RKO (cell line): Measurements from ENCODE around the gene EFNA2.

Experiments used
- DNase-seq: peaks from one replicate; pipeline ENCODE4 v3.0.0-alpha.2; 2016; ENCODE audit warnings: low spot score

Gene EFNA2

DNA sequence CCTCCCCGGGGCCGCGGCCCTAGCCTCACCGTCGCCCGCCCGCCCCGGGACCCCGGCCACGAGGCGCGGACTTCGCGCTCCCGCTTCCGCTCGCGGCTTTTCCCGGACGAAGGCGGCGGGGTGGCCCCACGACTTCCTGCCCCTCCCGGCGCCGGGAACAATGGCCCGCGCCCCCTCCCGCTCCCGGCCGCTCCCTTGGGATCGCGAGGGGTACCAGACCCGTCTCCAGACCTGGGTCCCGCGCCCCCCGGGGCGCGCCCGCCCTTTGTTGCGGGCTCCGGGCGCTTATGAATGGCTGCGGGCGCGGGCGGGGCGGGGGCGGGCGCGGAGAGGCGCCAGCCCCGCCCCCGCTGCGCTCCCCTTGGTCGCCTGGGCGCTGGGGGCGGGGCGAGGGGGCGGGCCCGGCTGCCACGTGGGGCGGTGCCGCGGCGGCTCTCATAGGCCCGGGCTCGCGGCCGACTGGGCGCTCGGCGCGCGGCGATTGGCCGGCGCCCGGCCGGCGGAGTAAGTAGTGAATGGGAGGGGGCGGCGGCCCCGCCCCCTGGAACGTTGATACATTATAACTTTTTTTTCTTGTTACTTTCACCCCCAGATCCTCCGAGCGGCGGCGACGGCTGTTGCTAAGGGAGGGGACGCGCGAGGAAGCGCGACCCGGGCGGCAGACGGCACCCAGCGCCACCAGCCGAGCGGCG is 36.2 kb upstream of the EFNA2 start:
- DNase-seq, result peak; percentile 96

DNA sequence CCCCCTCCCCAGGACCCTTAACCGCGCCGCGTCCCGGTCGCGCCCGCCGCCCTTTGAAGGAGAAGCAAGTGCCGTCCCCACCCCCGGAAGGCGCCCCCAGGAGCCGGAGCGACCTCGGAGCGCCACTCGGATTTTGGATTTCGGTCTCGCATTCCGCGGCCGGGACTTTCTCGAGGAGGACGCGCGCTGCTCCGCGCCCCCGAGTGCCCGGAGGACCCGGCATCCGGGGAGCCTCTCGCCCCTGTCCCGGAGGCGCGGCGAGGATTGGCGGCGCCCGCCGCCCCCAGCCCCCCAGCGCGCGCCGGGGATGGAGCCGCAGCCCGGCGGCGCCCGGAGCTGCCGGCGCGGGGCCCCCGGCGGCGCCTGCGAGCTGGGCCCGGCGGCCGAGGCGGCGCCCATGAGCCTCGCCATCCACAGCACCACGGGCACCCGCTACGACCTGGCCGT is 35.7 kb upstream of the EFNA2 start:
- no peak for DNase-seq

DNA sequence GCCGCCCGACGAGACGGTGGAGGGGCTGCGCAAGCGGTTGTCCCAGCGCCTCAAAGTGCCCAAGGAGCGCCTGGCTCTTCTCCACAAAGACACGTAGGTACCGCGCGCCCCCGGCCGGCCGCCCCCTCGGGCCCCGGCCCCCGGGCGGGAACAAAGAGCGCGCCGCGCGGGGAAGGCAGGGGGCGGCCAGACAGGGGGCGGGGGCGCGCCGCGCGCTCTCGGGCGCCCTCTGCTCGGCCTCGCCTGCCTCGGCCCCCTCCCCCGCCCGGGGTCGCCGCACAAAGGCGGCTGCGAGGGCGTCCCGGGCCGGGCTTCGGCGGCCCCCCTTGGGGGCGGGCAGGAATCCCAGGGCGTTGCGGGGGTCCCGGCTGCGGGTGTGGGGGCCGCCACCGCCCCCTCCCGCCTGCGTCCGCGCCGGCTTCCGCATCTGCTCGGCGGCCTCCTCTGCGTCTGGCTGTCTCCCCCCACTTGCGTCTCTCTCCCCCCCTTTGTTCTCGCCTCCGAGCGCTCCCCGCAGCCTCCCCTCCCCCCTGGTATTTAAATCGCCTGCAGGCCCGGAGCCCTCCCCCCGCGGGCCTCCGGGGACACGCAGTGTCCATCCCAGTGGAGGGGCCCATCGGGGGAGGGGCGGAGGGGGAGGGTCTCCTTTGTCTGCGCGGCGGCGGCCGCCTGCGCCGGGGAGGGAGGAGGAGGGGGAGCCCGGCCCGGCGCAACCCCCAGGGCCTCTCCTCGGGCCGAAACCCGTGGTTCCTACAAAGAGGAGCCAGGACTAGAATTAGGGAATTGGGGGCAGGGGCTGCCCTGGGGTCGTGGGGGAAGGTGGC is 35.0 kb upstream of the EFNA2 start:
- DNase-seq, result peak; percentile 53

DNA sequence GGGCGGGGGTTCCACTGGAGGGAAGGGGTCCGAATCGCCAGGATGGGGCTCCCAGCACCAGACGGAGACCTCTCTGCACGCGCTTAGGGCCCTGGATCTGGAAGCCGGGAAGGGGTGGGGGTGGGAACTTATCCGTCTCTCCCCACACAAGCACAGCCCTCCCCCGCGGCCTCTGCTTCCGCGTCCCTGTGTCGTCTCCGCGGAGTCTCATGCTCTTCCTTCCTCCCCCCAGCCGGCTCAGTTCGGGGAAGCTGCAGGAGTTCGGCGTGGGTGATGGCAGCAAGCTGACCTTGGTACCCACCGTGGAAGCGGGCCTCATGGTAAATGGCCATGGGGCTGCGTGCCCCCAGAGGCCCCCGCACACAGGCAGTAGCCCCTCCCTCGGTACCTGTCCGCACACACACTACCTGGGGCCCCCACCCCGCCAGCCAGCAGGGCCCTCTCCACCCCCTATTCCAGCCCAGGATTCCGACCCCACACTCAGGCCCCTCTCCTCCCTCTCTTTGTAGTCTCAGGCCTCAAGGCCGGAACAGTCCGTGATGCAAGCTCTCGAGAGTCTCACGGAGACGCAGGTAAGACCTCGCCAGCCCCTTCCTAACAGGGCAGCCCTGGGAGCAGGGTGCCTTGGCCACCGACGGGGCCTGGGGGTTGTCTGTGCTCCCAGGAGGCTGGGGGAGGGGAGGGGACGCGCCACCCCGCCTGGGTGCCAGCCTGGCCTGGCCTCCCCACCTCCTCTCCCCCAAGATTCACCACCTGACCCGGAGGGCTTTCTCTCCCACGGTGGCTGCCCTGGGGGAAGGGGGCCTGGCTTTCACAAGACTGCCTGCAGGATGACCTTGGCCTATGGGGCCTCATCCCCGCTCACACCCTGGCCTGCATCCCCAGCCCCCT is 34.1 kb upstream of the EFNA2 start:
- peak; percentile 66 for DNase-seq

DNA sequence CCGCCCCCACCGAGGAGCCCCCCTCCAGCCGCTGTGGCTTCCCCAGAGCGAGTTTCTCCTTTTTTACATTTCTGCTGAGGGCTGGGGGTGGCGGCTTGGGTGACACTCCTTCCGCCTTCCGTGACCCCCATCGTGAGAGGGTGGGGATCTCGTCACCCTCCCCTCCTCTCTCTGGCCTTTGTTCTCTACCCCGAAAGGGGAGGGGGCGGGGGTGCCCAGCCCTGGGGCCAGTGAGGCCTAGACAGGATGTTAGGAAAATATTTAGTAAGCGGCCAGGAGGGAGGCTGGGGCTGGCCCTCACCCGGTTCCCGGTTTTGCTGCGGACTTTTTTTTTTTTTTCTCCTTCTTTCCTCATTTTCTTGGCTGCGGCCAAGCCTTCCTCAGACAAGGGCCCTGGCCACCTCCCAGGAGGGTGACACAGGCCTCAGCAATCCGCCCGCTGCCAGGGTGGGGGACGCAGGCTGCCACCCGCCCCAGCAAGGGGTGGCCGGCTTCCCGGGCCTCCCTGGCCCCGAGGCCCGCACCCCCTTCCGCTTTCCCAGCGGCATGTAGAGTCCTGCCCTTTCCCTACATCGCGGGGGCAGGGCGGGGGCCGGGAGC is 33.4 kb upstream of the EFNA2 start:
- peak; percentile 84 for DNase-seq

DNA sequence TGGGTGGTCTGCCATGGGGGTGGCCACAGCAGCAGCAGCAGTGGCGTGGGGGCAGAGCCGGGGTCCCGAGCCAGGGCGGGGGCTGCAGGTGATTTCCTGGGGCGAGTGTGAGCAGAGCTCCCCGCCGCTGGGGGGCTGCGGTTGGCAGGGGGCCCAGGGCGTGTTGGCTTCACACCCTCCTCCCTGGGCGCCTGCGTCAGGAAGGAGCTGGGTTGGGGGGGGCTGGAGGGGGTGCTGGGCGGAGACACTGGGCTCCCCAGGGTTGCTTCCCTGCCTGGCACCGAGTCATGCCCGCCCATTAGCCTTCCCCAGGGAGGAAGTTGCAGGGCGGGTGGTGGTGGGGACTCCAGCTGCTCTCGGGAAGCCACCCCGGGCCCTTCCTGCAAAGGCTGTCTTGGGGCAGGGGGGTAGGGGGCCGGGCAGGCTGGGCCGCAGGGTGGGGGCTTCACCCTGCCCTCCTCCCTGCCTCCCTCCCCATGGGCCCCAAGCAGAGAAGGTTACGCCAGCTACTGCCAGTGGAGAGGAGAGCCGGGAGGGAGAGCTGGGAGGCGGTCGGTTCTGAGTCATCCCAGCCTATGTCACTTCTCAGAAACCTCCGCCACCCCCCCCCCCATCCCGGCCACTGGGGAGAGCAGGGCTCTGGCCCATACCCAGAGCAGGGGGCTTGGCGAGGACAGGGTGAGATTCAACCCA is 32.7 kb upstream of the EFNA2 start:
- DNase-seq, result peak; percentile 91

DNA sequence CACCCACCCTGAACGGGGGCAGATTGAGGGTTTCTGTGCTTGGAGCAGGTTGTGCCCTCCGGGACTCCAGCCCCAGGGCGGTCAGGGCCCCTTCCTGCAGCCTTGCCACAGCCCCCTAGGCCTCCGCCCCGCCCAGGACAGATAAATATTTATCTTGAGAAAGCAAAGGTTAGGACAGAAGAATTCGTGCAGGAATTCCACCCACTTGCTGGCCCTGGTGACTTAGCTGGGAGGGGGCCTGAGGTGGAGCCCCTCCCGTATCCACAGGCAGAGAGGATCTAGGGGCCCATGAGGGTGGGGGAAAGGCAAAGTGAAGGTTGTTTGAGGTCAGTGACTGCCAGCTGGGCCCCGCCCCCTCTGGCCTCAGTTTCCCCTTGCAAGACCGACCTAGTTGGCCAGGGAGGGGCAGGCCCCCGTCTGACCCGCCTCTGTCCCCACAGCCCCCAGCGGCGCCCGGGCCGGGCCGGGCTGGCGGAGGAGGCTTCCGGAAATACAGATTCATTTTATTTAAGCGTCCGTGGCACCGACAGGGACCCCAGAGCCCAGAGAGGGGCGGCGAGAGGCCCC is 32.1 kb upstream of the EFNA2 start:
- no peak for DNase-seq

DNA sequence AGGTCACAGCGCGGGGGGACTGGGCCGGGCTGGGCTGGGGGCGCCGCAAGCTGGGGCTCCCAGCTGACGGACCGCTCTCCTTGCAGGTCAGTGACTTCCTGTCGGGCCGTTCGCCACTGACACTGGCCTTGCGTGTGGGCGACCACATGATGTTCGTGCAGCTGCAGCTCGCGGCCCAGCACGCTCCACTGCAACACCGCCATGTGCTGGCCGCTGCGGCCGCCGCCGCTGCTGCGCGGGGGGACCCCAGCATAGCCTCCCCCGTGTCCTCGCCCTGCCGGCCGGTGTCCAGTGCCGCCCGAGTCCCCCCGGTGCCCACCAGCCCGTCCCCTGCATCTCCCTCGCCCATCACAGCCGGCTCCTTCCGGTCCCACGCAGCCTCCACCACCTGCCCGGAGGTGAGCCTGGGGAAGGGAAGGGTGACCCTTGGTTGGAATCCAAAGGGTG is 31.6 kb upstream of the EFNA2 start:
- no peak for DNase-seq

DNA sequence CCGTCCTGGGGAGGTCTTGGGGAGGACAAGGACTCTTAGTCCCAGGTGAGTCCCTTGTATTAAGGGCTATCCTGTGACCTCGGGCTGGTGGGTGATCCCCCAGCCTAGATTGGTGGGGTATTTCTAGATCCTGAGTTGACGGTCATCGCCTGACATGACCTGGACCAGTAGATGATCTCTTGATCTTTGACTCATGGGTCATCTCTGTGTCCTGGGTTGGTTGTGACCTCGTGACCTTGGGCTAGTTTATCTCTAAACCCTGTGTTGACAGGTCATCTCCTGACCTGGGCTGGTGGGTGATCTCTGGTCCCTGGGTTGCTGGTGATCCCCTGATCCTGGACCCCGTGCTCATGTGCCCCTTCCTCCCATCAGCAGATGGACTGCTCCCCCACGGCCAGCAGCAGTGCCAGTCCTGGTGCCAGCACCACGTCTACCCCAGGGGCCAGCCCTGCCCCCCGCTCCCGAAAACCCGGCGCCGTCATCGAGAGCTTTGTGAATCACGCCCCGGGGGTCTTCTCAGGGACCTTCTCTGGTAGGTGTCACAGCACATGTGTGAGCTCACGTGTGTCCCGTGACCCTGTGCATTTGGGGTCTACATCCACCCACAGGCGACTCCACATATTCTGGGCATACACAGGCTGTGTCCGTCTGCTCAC is 31.0 kb upstream of the EFNA2 start:
- no peak for DNase-seq

DNA sequence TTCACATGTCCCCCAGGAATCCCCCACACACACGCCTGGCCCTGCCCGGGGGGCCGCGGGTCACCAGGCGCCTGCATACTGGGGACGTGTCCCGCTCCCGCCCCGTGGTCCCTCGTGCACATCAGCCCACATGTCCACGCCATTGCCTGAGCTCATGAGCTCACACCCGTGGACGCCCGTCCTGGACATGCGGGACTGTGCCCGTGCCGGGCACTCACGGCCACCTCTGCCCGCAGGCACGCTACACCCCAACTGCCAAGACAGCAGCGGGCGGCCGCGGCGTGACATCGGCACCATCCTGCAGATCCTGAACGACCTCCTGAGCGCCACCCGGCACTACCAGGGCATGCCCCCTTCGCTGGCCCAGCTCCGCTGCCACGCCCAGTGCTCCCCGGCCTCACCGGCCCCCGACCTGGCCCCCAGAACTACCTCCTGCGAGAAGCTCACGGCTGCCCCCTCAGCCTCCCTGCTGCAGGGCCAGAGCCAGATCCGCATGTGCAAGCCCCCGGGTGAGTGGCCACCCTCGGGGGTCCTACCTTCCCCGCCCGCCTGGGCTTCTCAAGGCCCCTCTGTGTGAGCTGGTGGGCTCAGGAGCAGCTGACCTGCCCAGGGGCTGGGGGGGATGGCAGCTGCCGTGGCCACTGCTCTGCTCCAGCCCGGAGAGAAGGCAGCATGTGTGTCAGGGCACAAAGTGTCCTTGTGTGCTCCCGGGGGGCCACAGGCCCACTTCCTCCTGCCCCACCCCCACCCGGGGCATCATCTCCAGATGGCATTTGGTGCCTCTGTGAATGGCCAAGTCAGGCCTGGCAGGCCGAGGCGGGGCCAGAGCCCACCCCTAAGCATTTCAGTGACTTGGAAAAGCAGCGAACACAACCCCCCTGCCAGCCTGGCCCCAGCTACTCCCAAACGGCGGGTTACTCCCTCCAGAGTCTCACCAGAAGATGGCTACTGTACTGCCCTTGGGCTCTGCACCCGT is 30.2 kb upstream of the EFNA2 start:
- no peak for DNase-seq

GRCh38 chr19:1256646-1257474 is 28.8 kb upstream of the EFNA2 start:
- DNase-seq, result no peak

GRCh38 chr19:1257475-1258162 is 28.1 kb upstream of the EFNA2 start:
- no peak for DNase-seq

DNA sequence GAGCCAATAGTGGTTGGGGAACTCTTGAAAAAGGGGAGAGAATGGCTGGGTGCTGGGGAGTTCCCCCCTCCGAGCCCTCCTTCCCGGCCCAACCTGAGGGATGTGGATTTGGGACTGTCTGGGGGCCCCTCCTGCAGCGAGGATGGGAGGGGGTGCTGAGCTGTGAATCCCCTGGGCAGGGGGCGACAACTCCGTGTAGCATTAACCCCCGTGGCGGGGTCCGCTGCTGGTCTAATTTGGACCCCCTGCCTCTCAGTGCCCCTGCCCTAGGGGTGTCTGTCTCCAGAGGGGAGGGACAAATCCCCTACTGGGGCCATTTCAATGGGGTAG is 27.5 kb upstream of the EFNA2 start:
- no peak for DNase-seq

DNA sequence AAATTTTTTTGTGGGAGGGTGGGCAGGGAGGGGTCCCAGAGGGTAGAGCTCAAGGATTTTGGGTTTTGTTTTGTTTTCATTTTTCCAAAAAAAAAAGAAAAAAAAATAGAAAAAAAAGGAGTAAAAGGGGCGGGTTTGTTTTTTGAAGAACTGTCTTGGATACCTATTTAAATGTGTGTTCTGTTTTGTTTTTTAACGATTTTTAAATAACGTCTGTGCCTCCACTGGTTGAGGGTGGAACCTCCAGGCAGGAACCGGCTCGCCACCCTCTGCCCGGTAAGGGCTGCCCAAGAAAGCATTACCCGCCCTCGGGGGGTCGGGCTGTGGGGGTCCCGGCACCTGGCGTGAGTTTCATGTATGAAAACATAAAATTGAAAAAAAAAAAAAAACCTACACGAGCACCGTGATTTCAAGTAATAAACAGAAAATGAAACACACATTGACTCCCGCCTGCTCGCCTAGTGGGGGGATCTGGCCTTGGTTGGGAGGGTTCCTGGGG is 26.9 kb upstream of the EFNA2 start:
- peak; percentile 56 for DNase-seq

DNA sequence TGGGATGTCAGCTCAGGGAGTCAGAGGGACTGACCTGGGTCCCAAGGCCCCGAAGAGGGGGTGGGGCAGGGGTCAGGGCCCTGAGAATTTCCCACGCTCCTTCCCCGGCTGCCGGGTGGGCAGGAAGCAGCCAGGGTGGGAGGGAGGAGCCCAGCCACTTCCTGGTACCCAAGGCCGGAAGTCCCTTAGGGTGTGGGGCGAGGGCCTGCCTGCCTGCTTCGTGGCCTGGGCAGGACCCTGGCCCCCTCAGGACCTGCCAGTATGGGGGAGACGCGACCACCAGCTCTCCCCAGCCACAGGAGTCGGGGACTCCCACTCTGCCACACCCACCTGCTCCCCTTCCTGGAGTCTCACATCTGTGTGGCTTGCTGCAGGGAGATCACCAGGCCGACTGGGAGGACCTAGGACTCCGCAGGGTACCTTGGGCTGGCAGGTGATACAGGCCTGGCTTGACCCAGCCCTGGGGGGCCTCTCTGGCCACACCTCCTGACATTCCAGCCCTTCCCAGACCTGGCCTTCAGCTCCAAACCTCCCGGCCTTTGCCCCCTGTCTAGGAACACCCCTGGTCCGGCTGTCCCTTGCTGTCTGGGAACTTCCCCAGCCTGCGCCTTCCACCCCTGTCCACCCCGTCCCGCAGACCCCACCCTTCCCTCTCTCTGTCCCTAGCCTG is 26.3 kb upstream of the EFNA2 start:
- peak; percentile 76 for DNase-seq

- peak; percentile 44 for DNase-seq
These were observed 25.6 kb upstream of the EFNA2 start for GRCh38 chr19:1259876-1260748.
